ENCODE data around the gene BABAM2. TPM values are rescaled to one million over a fixed set of nuclear protein-coding genes. Genes with fewer than 3 reads are reported as not detected.
A peak's percentile ranks its signal among the peaks of the same experiment; 100 is the strongest.

The BABAM2 gene
- total and polyA plus RNA-seq, 7 donors = 34.2 to 74.5 (median 52.3) TPM

DNA sequence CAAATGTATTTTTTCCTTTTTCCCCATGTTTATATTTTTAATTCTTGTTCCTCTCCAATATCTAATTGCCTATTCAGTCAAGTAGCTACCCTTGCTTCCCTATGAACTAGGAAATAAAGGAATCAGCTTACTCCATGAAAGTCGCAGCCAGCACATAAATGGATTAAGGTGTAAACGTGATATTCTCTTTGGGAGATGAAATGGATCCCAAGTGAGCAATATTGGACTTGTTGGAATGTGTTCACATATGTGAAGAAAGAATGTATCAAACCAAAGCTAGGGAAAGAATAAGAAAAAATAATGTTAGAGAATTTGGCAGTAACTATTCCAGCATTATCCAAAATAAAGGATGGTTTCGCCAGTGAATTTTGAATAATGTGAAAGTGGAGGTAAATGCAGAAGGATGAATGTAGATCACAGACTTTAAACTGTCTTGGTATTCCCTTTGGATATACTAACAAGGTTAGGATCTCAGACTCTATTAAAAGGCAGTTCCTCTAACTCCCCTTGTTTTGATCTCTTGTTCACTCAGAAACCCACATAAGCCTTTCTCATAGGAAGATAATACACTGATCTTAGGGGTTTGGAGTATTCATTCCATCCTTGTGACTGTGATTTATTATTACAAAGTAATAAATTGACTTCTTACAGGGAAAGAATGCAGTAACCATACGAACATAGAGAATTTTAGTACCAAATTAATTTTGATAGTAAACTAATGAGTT is 208.1 kb downstream of the BABAM2 start:
- 36 to 57% (median 41%) methylated on average over 4 of the region's 4 CpGs for WGBS, 3 donors
- no peaks in the 10 kb centered on the region for H3K36me3 ChIP-seq (ENCODE audit: insufficient read depth in 1 of 2, low read depth in 1 of 2)
- no peak overlapping the region for H3K4me3 ChIP-seq
- ATAC-seq (no peak), DNase-seq (no peak)
- no peaks in the 10 kb centered on the region for H3K27me3 ChIP-seq (ENCODE audit: insufficient read depth in 3 of 3, low read length in 2 of 3)
- peaks cover 52% of the 10 kb centered on the region for H3K4me1 ChIP-seq
- peak overlapping the region; percentile 19 for H3K27ac ChIP-seq
- intact Hi-C loops (cut with DNase I) = no loop called here
- TF ChIP-seq, protein P1, sequence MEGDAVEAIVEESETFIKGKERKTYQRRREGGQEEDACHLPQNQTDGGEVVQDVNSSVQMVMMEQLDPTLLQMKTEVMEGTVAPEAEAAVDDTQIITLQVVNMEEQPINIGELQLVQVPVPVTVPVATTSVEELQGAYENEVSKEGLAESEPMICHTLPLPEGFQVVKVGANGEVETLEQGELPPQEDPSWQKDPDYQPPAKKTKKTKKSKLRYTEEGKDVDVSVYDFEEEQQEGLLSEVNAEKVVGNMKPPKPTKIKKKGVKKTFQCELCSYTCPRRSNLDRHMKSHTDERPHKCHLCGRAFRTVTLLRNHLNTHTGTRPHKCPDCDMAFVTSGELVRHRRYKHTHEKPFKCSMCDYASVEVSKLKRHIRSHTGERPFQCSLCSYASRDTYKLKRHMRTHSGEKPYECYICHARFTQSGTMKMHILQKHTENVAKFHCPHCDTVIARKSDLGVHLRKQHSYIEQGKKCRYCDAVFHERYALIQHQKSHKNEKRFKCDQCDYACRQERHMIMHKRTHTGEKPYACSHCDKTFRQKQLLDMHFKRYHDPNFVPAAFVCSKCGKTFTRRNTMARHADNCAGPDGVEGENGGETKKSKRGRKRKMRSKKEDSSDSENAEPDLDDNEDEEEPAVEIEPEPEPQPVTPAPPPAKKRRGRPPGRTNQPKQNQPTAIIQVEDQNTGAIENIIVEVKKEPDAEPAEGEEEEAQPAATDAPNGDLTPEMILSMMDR (IDR thresholded peaks at IDR 0.05) = no peak
- H3K9me3 ChIP-seq = no peaks in the 10 kb centered on the region

DNA sequence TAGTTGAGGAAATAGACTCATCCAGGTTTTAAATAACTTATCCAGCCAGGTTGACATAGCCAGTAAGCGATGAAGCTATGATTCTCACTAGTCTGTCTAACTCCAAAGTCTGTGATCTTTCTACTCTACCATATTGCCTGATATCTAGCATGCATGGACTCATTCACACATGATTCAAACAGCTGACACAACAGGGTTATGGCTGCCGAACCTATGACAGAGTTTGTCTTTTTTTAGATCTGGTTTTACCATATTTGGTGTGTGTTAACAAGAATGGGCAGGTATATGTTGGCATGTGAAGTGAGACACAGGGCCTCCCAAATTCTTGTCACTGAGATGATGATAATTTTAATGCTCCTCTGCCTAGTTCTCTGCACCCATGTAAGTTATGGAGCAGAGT is 210.6 kb downstream of the BABAM2 start:
- intact Hi-C loops (cut with DNase I) = loop anchor here in 1 of 2 donors (5.0 kb wide), 1 partner anchor 311 kb away; no protein-coding TSS in a partner anchor
- no peaks in the 10 kb centered on the region for H3K36me3 ChIP-seq (ENCODE audit: insufficient read depth in 1 of 2, low read depth in 1 of 2)
- H3K27ac ChIP-seq = peak overlapping the region; percentile 72
- no peaks in the 10 kb centered on the region for H3K9me3 ChIP-seq
- DNase-seq (no peak), ATAC-seq (peak; percentile 41 to 61 (median 58))
- WGBS, 3 donors = 62 to 73% (median 72%) methylated on average over 2 of the region's 2 CpGs
- H3K4me3 ChIP-seq = no peak overlapping the region
- peaks cover 42% of the 10 kb centered on the region for H3K4me1 ChIP-seq
- H3K27me3 ChIP-seq (ENCODE audit: insufficient read depth in 3 of 3, low read length in 2 of 3) = no peaks in the 10 kb centered on the region
- TF ChIP-seq, protein P1 (IDR thresholded peaks at IDR 0.05) = no peak

DNA sequence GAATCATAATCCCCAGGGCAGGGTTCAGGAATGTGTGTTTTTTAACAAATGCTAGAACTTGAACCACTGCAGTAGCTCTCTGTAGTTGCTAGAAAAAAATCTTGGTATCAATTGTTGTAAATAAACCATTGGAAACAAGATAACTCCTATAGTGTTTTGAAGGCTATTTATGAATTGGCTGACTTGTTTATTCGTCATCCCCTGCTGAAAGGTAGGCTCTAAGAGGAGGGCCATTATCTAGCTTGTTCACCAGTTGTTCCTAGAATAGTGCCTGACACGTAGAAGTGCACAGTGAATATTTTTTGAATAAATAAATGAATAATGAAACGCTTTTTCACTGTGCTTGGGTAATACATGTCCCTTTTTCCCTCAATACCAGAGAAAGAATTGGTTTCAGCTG is 211.4 kb downstream of the BABAM2 start:
- Histone ChIP-seq H3K4me3 (peak overlapping the region; percentile 46), H3K36me3 (ENCODE audit: insufficient read depth in 1 of 2, low read depth in 1 of 2) (no peaks in the 10 kb centered on the region), H3K27ac (peak overlapping the region; percentile 72), H3K4me1 (peaks cover 42% of the 10 kb centered on the region), H3K27me3 (ENCODE audit: insufficient read depth in 3 of 3, low read length in 2 of 3) (no peaks in the 10 kb centered on the region), H3K9me3 (no peaks in the 10 kb centered on the region)
- ATAC-seq = peak; percentile 89 to 92 (median 90)
- DNase-seq = no peak
- WGBS, 3 donors = 24 to 28% (median 28%) methylated on average over 3 of the region's 3 CpGs
- intact Hi-C loops (cut with DNase I) = loop anchor here in 1 of 2 donors (2.0 to 5.0 kb wide), 2 partner anchors 295 to 310 kb away; no protein-coding TSS in a partner anchor
- TF ChIP-seq, protein P1 (IDR thresholded peaks at IDR 0.05) = no peak

DNA sequence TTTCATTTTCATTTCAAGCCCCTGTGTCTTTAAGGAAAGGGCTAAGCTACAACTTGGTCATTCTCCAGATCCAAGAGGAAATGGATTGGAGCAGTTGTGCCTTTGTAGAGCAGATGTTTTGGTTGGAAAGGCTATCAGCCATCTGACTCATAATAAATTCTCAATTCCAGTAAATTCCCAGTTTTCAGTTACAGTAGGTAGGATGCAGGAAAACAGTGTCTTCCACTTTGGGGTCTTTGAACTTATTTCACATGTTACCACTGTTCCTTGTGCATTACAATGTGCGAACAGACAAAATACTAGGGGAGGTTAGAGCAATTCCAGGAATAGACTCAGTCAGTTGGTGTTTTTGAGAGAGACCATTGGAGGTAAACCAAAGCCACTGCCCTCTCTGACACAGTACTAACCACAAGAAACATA is 211.9 kb downstream of the BABAM2 start:
- H3K4me3 ChIP-seq = peak overlapping the region; percentile 46
- ATAC-seq (peak; percentile 74 to 87 (median 82)), DNase-seq (no peak)
- intact Hi-C loops (cut with DNase I) = loop anchor here in 1 of 2 donors (2.0 to 5.0 kb wide), 2 partner anchors 294 to 310 kb away; no protein-coding TSS in a partner anchor
- H3K9me3 ChIP-seq = no peaks in the 10 kb centered on the region
- H3K27ac ChIP-seq = peak overlapping the region; percentile 72
- H3K4me1 ChIP-seq = peaks cover 42% of the 10 kb centered on the region
- no peaks in the 10 kb centered on the region for H3K27me3 ChIP-seq (ENCODE audit: insufficient read depth in 3 of 3, low read length in 2 of 3)
- TF ChIP-seq, protein P1 (IDR thresholded peaks at IDR 0.05) = no peak
- H3K36me3 ChIP-seq (ENCODE audit: insufficient read depth in 1 of 2, low read depth in 1 of 2) = no peaks in the 10 kb centered on the region
- 8 to 9% (median 9%) methylated on average over 1 of the region's 1 CpG for WGBS, 3 donors
